GM23338 (cell line): ENCODE data around the gene APRT. TPM values are rescaled to one million over a fixed set of nuclear protein-coding genes. Genes with fewer than 3 reads are reported as not detected.
A peak's percentile ranks its signal among the peaks of the same experiment; 100 is the strongest.

ENCODE experiments used
- ATAC-seq: fragments of 200-7000 bp; cut with Tn5 transposase; 3 replicates; pipeline ENCODE4 v1.9.1; 2020
- DNase-seq: peaks from one replicate; pipeline ENCODE4 v3.0.0-alpha.2; 2015; ENCODE audit warnings: low spot score
- H2AFZ ChIP-seq: fragments of 200-600 bp; sonication (generic); 2 replicates; pipeline ENCODE4 v1.8.0; 2016; ENCODE audit warnings: antibody characterized with exemption, mild to moderate bottlenecking, moderate library complexity
- H3F3A ChIP-seq: fragments of 200-600 bp; sonication (generic); replicated peaks from 2 replicates; pipeline ENCODE4 v1.8.0; 2017; ENCODE audit warnings: antibody characterized with exemption, mixed run types, low read depth
- H3K27ac ChIP-seq: fragments of 200-600 bp; sonication (generic); 2 replicates; pipeline ENCODE4 v1.6.1; 2016; ENCODE audit warnings: low read depth
- H3K27me3 ChIP-seq: fragments of 200-600 bp; sonication (generic); 2 replicates; pipeline ENCODE4 v1.8.0; 2016; ENCODE audit warnings: mild to moderate bottlenecking, mixed run types, moderate library complexity; ENCODE audit not compliant: insufficient read depth
- H3K36me3 ChIP-seq: fragments of 200-600 bp; sonication (generic); 2 replicates; pipeline ENCODE4 v1.8.0; 2016; ENCODE audit warnings: mild to moderate bottlenecking; ENCODE audit not compliant: insufficient read depth
- H3K4me1 ChIP-seq: fragments of 200-600 bp; sonication (generic); 2 replicates; pipeline ENCODE4 v1.8.0; 2016; ENCODE audit warnings: mild to moderate bottlenecking, moderate library complexity; ENCODE audit not compliant: insufficient read depth
- H3K4me2 ChIP-seq: fragments of 200-600 bp; sonication (generic); 2 replicates; pipeline ENCODE4 v1.7.1; 2017; ENCODE audit warnings: mixed run types
- H3K4me3 ChIP-seq: fragments of 200-600 bp; sonication (generic); 2 replicates; pipeline ENCODE4 v1.6.1; 2016; ENCODE audit warnings: mixed run types
- H3K79me2 ChIP-seq: fragments of 200-600 bp; sonication (generic); replicated peaks from 2 replicates; pipeline ENCODE4 v1.8.0; 2017; ENCODE audit warnings: mild to moderate bottlenecking; ENCODE audit not compliant: insufficient read depth
- H3K9me2 ChIP-seq: fragments of 200-600 bp; sonication (generic); 2 replicates; pipeline ENCODE4 v1.8.0; 2017; ENCODE audit not compliant: insufficient read depth
- H4K20me1 ChIP-seq: fragments of 200-600 bp; sonication (generic); replicated peaks from 2 replicates; pipeline ENCODE4 v1.8.0; 2017; ENCODE audit warnings: mild to moderate bottlenecking; ENCODE audit not compliant: insufficient read depth
- H3K27ac Mint-ChIP-seq: 2 replicates; pipeline ENCODE4 v1.8.0; 2020; ENCODE audit warnings: inconsistent platforms, mild to moderate bottlenecking, moderate library complexity, mixed read lengths
- H3K27me3 Mint-ChIP-seq: 3 replicates; pipeline ENCODE4 v1.8.0; 2022; ENCODE audit warnings: low read depth, mild to moderate bottlenecking, moderate library complexity, mixed read lengths, inconsistent platforms; ENCODE audit not compliant: insufficient read depth, poor library complexity
- H3K36me3 Mint-ChIP-seq: 3 replicates; pipeline ENCODE4 v1.8.0; 2021; ENCODE audit warnings: low read depth, mild to moderate bottlenecking, inconsistent platforms, moderate library complexity, mixed read lengths
- H3K4me1 Mint-ChIP-seq: 3 replicates; pipeline ENCODE4 v1.8.0; 2020; ENCODE audit warnings: mild to moderate bottlenecking, inconsistent platforms, mixed read lengths
- H3K4me3 Mint-ChIP-seq: 3 replicates; pipeline ENCODE4 v1.8.0; 2021; ENCODE audit warnings: moderate library complexity, mild to moderate bottlenecking, inconsistent platforms, mixed read lengths
- H3K9me3 Mint-ChIP-seq: 3 replicates; pipeline ENCODE4 v1.8.0; 2020; ENCODE audit warnings: moderate library complexity, mild to moderate bottlenecking, inconsistent platforms, mixed read lengths
- ETS1 ChIP-seq: IDR thresholded peaks from 2 replicates; pipeline ENCODE4 v1.6.1; 2016; ENCODE audit warnings: antibody characterized with exemption
- NANOG ChIP-seq: IDR thresholded peaks from 2 replicates; pipeline ENCODE4 v1.6.1; 2016; ENCODE audit warnings: antibody characterized with exemption, borderline replicate concordance
- POLR2AphosphoS5 ChIP-seq: IDR thresholded peaks from 2 replicates; pipeline ENCODE4 v1.6.1; 2016; ENCODE audit warnings: antibody characterized with exemption, low read depth
- STAT1 ChIP-seq: IDR thresholded peaks from one replicate; pipeline ENCODE4 v1.6.1; 2016; ENCODE audit warnings: antibody characterized with exemption; ENCODE audit not compliant: unreplicated experiment
- ZNF462 ChIP-seq: fragments of 250-450 bp; sonication (Bioruptor Pico); IDR thresholded peaks from 2 replicates; pipeline ENCODE4 v1.5.0; 2020; ENCODE audit warnings: mild to moderate bottlenecking, moderate library complexity
- polyA plus RNA-seq: library from polyadenylated mRNA; unstranded; fragments of >200 nt; fragmentation: Nextera tagmentation; extraction: Ambion mirVana; gene quantifications from 2 replicates; pipeline ENCODE4 v1.2.1, GENCODE V29; 2016
- total RNA-seq: library from RNA; depleted of rRNA; stranded (reverse); fragments of >200 nt; shearing (Covaris generic); gene quantifications from 2 replicates; pipeline ENCODE4 v1.2.3, GENCODE V29; 2014

Gene APRT
- total and polyA plus RNA-seq, 2 experiments from 2014 or later, result 250 to 522 TPM

GRCh38 chr16:88771294-88771772 is 40.4 kb downstream of the APRT start:
- Mint-ChIP-seq H3K27me3 (peaks cover 23% of the 10 kb centered on the region), H3K9me3 (no peaks in the 10 kb centered on the region; the same call in 2 of the 3 replicates), H3K27ac (no peak overlapping the region), H3K4me3 (no peak overlapping the region), H3K36me3 (no peaks in the 10 kb centered on the region), H3K4me1 (peaks cover 35% of the 10 kb centered on the region)
- Histone ChIP-seq H4K20me1 (no peaks in the 10 kb centered on the region), H3F3A (peaks cover 13% of the 10 kb centered on the region; the same call in 1 of the 2 replicates), H3K36me3 (no peaks in the 10 kb centered on the region), H3K4me2 (0 out of 2 replicates have a peak overlapping the region, but pooled peaks have one; percentile 26), H3K9me2 (no peaks in the 10 kb centered on the region), H3K27ac (no peak overlapping the region), H3K4me1 (peaks cover 37% of the 10 kb centered on the region), H3K27me3 (no peaks in the 10 kb centered on the region), H2AFZ (no peak overlapping the region), H3K4me3 (no peak overlapping the region), H3K79me2 (peaks cover 48% of the 10 kb centered on the region)
- no peak for TF ChIP-seq NANOG
- DNase-seq (no peak), ATAC-seq (no peak)

- no peaks in the 10 kb centered on the region for H3K36me3 ChIP-seq
- H4K20me1 ChIP-seq, result no peaks in the 10 kb centered on the region
- peaks cover 20% of the 10 kb centered on the region for H3K27me3 Mint-ChIP-seq
- H3K27ac ChIP-seq, result no peak overlapping the region
- H3K4me3 Mint-ChIP-seq, result no peak overlapping the region
- no peaks in the 10 kb centered on the region for H3K27me3 ChIP-seq
- peaks cover 52% of the 10 kb centered on the region for H3K79me2 ChIP-seq
- H3K4me3 ChIP-seq, result no peak overlapping the region
- peaks cover 13% of the 10 kb centered on the region; the same call in 1 of the 2 replicates for H3F3A ChIP-seq
- no peaks in the 10 kb centered on the region; the same call in 2 of the 3 replicates for H3K9me3 Mint-ChIP-seq
- peaks cover 37% of the 10 kb centered on the region for H3K4me1 ChIP-seq
- no peaks in the 10 kb centered on the region for H3K9me2 ChIP-seq
- TF ChIP-seq STAT1 (no peak), POLR2AphosphoS5 (0 out of 2 replicates have a peak, but pooled peaks have one; percentile 3), ETS1 (no peak)
- no peak overlapping the region for H3K27ac Mint-ChIP-seq
- H3K4me1 Mint-ChIP-seq, result peaks cover 39% of the 10 kb centered on the region
- H2AFZ ChIP-seq, result no peak overlapping the region
- ATAC-seq, result peak; percentile 68
- DNase-seq, result peak; percentile 70
- H3K4me2 ChIP-seq, result peak overlapping the region; percentile 26; the same call in 1 of the 2 replicates
- no peaks in the 10 kb centered on the region for H3K36me3 Mint-ChIP-seq
These were observed 41.1 kb downstream of the APRT start for GRCh38 chr16:88770461-88771293.

- no peaks in the 10 kb centered on the region for H3K36me3 Mint-ChIP-seq
- Histone ChIP-seq H3K4me3 (no peak overlapping the region), H3K79me2 (peaks cover 51% of the 10 kb centered on the region), H3F3A (peaks cover 13% of the 10 kb centered on the region; the same call in 1 of the 2 replicates), H3K36me3 (no peaks in the 10 kb centered on the region), H3K27me3 (no peaks in the 10 kb centered on the region), H4K20me1 (no peaks in the 10 kb centered on the region), H3K4me2 (peak overlapping the region; percentile 55), H2AFZ (no peak overlapping the region), H3K4me1 (peaks cover 37% of the 10 kb centered on the region), H3K9me2 (no peaks in the 10 kb centered on the region), H3K27ac (no peak overlapping the region)
- no peak for TF ChIP-seq ZNF462 (CRISPR knock-in tag)
- peak; percentile 47; the same call in 1 of the 2 replicates for TF ChIP-seq POLR2AphosphoS5
- peaks cover 18% of the 10 kb centered on the region for H3K27me3 Mint-ChIP-seq
- H3K9me3 Mint-ChIP-seq, result no peaks in the 10 kb centered on the region; the same call in 2 of the 3 replicates
- H3K27ac Mint-ChIP-seq, result peak overlapping the region; percentile 75
- H3K4me3 Mint-ChIP-seq, result peak overlapping the region; percentile 8; the same call in 2 of the 3 replicates
- H3K4me1 Mint-ChIP-seq, result peaks cover 45% of the 10 kb centered on the region
- ATAC-seq, result peak; percentile 64
- peak; percentile 93 for DNase-seq
These were observed 41.9 kb downstream of the APRT start for GRCh38 chr16:88769617-88770460.
